Uterus (tissue), 4 donors: Measurements from ENCODE around the gene PIR. TPM values are rescaled to one million over a fixed set of nuclear protein-coding genes. Genes with fewer than 3 reads are reported as not detected.
A peak's percentile ranks its signal among the peaks of the same experiment; 100 is the strongest.

Source experiments
- DNase-seq, 2 donors: peaks; one replicate each; pipeline ENCODE4 v3.0.0-alpha.2; 2019 to 2020
- H3K27ac ChIP-seq, 2 donors: fragments of 200-600 bp; sonication (generic); 1 replicate in 1 of 2; 2 replicates in 1 of 2; pipeline ENCODE4 v1.5.1; 2016 to 2018
- H3K27me3 ChIP-seq, 2 donors: fragments of 200-600 bp; sonication (generic); one replicate each; pipeline ENCODE4 v1.5.1; 2018 to 2019; ENCODE audit warnings: control low read depth in 1 of 2
- H3K36me3 ChIP-seq, 2 donors: fragments of 200-600 bp; sonication (generic); one replicate each; pipeline ENCODE4 v1.5.1; 2019; ENCODE audit warnings: control low read depth in 1 of 2
- H3K4me1 ChIP-seq, 2 donors: fragments of 200-600 bp; sonication (generic); one replicate each; pipeline ENCODE4 v1.5.1; 2018 to 2019; ENCODE audit warnings: control low read depth in 1 of 2
- H3K4me3 ChIP-seq, 2 donors: fragments of 200-600 bp; sonication (generic); 1 replicate in 1 of 2; 2 replicates in 1 of 2; pipeline ENCODE4 v1.5.1; 2018 to 2019; ENCODE audit warnings: mild to moderate bottlenecking in 1 of 2
- H3K9me3 ChIP-seq, 2 donors: fragments of 200-600 bp; sonication (generic); one replicate each; pipeline ENCODE4 v1.5.1; 2019; ENCODE audit warnings: control low read depth in 1 of 2
- POLR2A ChIP-seq, 2 donors: fragments of 450-650 bp; IDR thresholded peaks; one replicate each; pipeline ENCODE4 v1.6.1; 2016; ENCODE audit warnings: antibody characterized with exemption in 2 of 2, mild to moderate bottlenecking in 1 of 2, moderate library complexity in 1 of 2
- intact Hi-C: fragments of 100-400 bp; cut with DNase I; formaldehyde crosslinking; loops from one replicate; pipeline ENCODE4 v1.15.1; 2023; ENCODE audit warnings: low total_unique reads
- total RNA-seq, 4 donors: library from RNA; depleted of rRNA in 3 of 4; stranded (reverse); fragments of >200 nt in 3 of 4; gene quantifications; one replicate each; pipeline versions ENCODE4 v1.1.0 to v1.2.4, GENCODE V29; 2014 to 2023
- TF ChIP-seq, protein P1 (sequence below), 4 experiments: fragments of 200-600 bp in 2 of 4; fragments of 450-650 bp in 2 of 4; sonication (generic) in 2 of 4; IDR thresholded peaks; one replicate each; pipeline ENCODE4 v1.5.1; 2016 to 2019; ENCODE audit warnings: antibody characterized with exemption in 4 of 4, mild to moderate bottlenecking in 2 of 4, moderate library complexity in 1 of 4
- donor health status: DM: yes; HTN: yes; CAD: no.

The PIR gene
- total RNA-seq, 4 donors from 2014 or later = 2.9 to 16.1 (median 12.3) TPM

DNA sequence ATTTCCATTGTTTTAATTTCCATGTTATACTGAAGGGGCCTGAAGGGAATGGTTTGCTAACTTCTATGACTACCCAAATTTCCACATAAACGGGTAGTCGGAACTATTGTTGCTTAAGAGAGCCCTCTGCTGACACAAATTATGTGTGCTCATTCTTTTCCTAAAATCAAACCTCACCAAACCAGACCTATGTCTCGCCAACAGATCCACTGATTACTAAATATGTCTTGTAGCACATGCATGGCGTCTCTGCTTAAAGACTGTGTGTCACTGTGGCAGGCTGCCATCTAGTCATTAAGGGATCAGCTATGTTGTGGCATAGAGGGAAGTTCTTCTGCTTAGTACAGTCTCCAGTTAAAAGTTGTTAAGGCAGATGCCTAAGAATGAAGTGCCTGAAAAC lies 25.1 kb downstream of the PIR start:
- no peak overlapping the region for H3K4me3 ChIP-seq
- TF ChIP-seq POLR2A (IDR thresholded peaks at IDR 0.05) = no peak
- TF ChIP-seq, protein P1, sequence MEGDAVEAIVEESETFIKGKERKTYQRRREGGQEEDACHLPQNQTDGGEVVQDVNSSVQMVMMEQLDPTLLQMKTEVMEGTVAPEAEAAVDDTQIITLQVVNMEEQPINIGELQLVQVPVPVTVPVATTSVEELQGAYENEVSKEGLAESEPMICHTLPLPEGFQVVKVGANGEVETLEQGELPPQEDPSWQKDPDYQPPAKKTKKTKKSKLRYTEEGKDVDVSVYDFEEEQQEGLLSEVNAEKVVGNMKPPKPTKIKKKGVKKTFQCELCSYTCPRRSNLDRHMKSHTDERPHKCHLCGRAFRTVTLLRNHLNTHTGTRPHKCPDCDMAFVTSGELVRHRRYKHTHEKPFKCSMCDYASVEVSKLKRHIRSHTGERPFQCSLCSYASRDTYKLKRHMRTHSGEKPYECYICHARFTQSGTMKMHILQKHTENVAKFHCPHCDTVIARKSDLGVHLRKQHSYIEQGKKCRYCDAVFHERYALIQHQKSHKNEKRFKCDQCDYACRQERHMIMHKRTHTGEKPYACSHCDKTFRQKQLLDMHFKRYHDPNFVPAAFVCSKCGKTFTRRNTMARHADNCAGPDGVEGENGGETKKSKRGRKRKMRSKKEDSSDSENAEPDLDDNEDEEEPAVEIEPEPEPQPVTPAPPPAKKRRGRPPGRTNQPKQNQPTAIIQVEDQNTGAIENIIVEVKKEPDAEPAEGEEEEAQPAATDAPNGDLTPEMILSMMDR (IDR thresholded peaks at IDR 0.05) = peak; percentile 32 to 66 (median 47)
- peak in 1 of 2 donors; percentile 35 for DNase-seq
- no peaks in the 10 kb centered on the region for H3K36me3 ChIP-seq
- peak overlapping the region in 1 of 2 donors; percentile 25 for H3K27ac ChIP-seq
- intact Hi-C loops = loop anchor here (10.0 kb wide), 1 partner anchor 123 kb away; no protein-coding TSS in a partner anchor
- H3K9me3 ChIP-seq = no peaks in the 10 kb centered on the region
- H3K4me1 ChIP-seq = no peaks in the 10 kb centered on the region
- H3K27me3 ChIP-seq = peaks cover 0 to 5% of the 10 kb centered on the region in 2 donors

DNA sequence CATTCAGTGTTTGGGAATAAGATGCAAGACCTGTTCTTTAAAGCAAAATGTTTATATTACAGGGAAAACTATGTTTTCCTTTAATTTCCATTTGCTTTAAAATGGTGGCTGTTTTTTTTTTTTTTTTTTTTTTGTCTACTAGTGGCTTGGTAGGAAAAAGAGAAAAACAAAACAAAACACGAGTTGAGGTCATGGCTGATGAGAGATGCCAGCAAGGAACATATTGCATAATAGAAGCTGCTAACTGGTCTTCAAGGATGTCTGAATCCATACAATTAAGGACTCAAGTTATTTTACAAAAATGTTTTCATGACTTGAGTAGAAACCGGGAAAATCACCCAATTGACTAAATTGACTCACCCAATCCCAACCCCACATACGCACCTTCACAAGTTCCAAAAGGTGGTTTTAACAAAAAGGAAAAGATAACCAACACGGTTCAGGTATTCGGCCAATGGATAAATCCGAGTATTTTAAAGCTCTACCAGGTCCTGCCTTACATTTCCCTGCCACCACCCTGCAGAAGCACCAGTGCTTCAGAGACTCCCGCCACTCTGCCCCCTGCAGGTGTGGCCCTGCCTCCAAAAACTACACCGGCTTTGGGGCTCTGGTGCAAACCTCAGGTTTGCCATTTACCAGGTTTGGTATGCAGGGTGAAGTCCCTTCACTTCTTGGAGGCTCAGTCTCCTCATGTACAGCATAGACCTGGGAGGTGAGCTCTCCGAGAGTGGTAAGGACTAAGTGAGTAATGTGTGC lies 27.1 kb downstream of the PIR start:
- Histone ChIP-seq H3K4me1 (no peaks in the 10 kb centered on the region), H3K4me3 (no peak overlapping the region), H3K36me3 (no peaks in the 10 kb centered on the region), H3K27me3 (no peaks in the 10 kb centered on the region), H3K27ac (peak overlapping the region in 1 of 2 donors; percentile 39), H3K9me3 (no peaks in the 10 kb centered on the region)
- DNase-seq = no peak
- TF ChIP-seq POLR2A (IDR thresholded peaks at IDR 0.05) = no peak
- TF ChIP-seq, protein P1 (IDR thresholded peaks at IDR 0.05) = no peak
- intact Hi-C loops = loop anchor here (10.0 kb wide), 1 partner anchor 121 kb away; no protein-coding TSS in a partner anchor

DNA sequence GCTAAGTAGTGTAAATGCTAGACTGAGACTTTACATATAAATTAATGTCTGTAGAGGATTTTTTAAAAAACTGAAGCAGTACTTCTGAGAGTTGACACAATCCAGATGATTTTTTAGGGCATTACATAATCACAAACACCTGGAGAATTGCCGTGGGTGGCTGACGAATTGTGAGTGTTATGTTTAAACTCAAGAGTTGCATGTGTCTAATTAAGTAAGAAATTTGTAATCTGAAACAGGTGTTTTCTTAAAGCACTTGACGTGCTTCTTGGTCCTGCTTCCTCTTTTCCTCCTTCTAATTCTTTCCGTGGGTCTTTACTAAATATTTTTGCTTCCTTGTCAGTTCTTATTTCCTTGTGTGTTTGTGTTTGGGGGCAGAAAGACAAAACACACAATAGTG lies 27.8 kb downstream of the PIR start:
- no peaks in the 10 kb centered on the region for H3K36me3 ChIP-seq
- H3K4me1 ChIP-seq = no peaks in the 10 kb centered on the region
- TF ChIP-seq, protein P1 (IDR thresholded peaks at IDR 0.05) = no peak
- no peak for TF ChIP-seq POLR2A (IDR thresholded peaks at IDR 0.05)
- H3K4me3 ChIP-seq = no peak overlapping the region
- peak overlapping the region in 1 of 2 donors; percentile 39 for H3K27ac ChIP-seq
- peak; percentile 41 to 66 for DNase-seq
- H3K27me3 ChIP-seq = peaks cover 0 to 4% of the 10 kb centered on the region in 2 donors
- intact Hi-C loops = loop anchor here (10.0 kb wide), 1 partner anchor 121 kb away; no protein-coding TSS in a partner anchor
- no peaks in the 10 kb centered on the region for H3K9me3 ChIP-seq

DNA sequence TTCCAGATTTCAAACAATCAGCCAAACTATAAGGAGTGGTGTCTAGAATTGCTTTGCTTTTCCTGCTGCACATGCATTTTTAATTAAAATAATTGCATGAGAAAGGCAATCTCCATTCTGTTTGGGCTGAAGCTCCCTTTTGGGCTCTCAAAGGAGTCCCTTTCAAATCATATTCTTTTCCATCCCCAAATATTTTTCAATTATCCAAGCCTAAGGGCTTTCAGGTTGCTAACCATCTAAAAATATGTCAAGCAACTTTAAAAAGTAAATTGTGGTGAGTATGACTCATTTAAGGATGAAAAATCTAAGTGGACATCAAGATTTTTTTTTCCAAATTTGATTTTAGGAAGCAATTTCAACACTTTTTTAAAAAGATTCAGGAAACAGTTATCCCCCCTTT lies 28.4 kb downstream of the PIR start:
- Histone ChIP-seq H3K4me3 (no peak overlapping the region), H3K36me3 (no peaks in the 10 kb centered on the region), H3K27ac (no peak overlapping the region), H3K9me3 (no peaks in the 10 kb centered on the region), H3K27me3 (peaks cover 0 to 5% of the 10 kb centered on the region in 2 donors), H3K4me1 (no peaks in the 10 kb centered on the region)
- DNase-seq = no peak
- intact Hi-C loops = loop anchor here (10.0 kb wide), 1 partner anchor 120 kb away; no protein-coding TSS in a partner anchor
- TF ChIP-seq, protein P1 (IDR thresholded peaks at IDR 0.05) = no peak
- no peak for TF ChIP-seq POLR2A (IDR thresholded peaks at IDR 0.05)

DNA sequence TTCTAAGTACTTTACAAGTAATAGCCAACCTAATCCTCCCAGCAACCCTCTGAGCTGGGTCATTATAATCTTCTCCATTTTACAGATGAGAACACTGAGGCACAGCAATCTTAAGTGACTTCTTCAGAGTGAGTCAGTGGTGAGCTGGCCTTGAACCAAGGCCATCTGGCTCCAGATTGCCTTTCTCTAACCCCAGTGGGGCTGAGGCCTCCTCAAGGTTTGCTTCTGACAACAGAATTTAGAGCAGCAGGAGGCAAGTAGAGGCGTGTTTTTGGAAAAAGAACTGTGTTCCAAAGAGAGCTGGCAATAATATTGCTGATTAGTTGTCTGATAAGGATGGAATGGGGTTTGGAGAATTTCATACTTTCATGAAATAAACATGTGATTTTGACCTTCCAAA lies 41.2 kb downstream of the PIR start:
- Histone ChIP-seq H3K4me3 (no peak overlapping the region), H3K9me3 (no peaks in the 10 kb centered on the region), H3K27me3 (no peaks in the 10 kb centered on the region), H3K36me3 (no peaks in the 10 kb centered on the region), H3K27ac (no peak overlapping the region), H3K4me1 (no peaks in the 10 kb centered on the region)
- peak; percentile 35 to 55 for DNase-seq
- intact Hi-C loops = no loop called here
- TF ChIP-seq, protein P1 (IDR thresholded peaks at IDR 0.05) = no peak
- no peak for TF ChIP-seq POLR2A (IDR thresholded peaks at IDR 0.05)
